HCT116 (cell line): Measurements from ENCODE around the gene MAP2K3. TPM values are rescaled to one million over a fixed set of nuclear protein-coding genes. Genes with fewer than 3 reads are reported as not detected.

Experiments used
- ATAC-seq: fragments of 200-7000 bp; cut with Tn5 transposase; 2 replicates; pipeline ENCODE4 v1.9.1; 2020; ENCODE audit warnings: mild to moderate bottlenecking, moderate library complexity
- BruUV-seq: library from RNA; stranded (reverse); fragments of 400-500 nt; replicated peaks from 2 replicates; lab custom pipeline; 2021; lab: Mats Ljungman, UMichigan
- CTCF ChIA-PET: fragments of 300-600 bp; sonication (Branson Sonifier 250); formaldehyde crosslinking; loops from one replicate; lab custom pipeline; 2021; ENCODE audit warnings: antibody characterized with exemption; lab: Charles Lee
- POLR2A ChIA-PET: fragments of 300-600, 350-600 bp; sonication (Branson Sonifier 250); formaldehyde crosslinking; loops from one replicate; lab custom pipeline; 2021; ENCODE audit warnings: antibody characterized with exemption; lab: Charles Lee
- RAD21 ChIA-PET, 2 experiments: fragments of 300-600 bp; sonication (Branson Sonifier 250); formaldehyde crosslinking; loops; one replicate each; lab custom pipeline; 2023; ENCODE audit warnings: low total read pairs in 2 of 2; ENCODE audit not compliant: uncharacterized antibody in 2 of 2, unreplicated experiment in 2 of 2, low non-redundant PET in 1 of 2; lab: Charles Lee
- DNase-seq: peaks from one replicate; pipeline ENCODE4 v3.0.0-alpha.2; 2010; ENCODE audit warnings: low read depth, low spot score
- H2AFZ ChIP-seq: fragments of 200-600 bp; shearing (Covaris generic), sonication (generic); 2 replicates; pipeline ENCODE4 v1.6.1; 2017; ENCODE audit warnings: low read depth, mixed run types, mixed read lengths, antibody characterized with exemption, low read length; ENCODE audit not compliant: poor library complexity, severe bottlenecking
- H3K27ac ChIP-seq: 2 replicates; pipeline ENCODE4 v1.5.1; 2012; ENCODE audit warnings: low read depth, low read length
- H3K27me3 ChIP-seq: fragments of 200-600 bp; sonication (generic); 2 replicates; pipeline ENCODE4 v1.6.1; 2016; ENCODE audit warnings: mixed run types, low read length, mixed read lengths; ENCODE audit not compliant: insufficient read depth
- H3K36me3 ChIP-seq, 2 experiments: fragments of 200-500 bp in 1 of 2; fragments of 200-600 bp in 1 of 2; sonication (Bioruptor generic) in 1 of 2; sonication (generic) in 1 of 2; 2 replicates each; pipeline versions ENCODE4 v1.5.1 to v1.6.1; 2014 to 2016; ENCODE audit warnings: low read length in 2 of 2, inconsistent platforms in 1 of 2, mixed read lengths in 1 of 2, mixed run types in 1 of 2; ENCODE audit not compliant: insufficient read depth in 2 of 2, control insufficient read depth in 1 of 2
- H3K4me1 ChIP-seq, 2 experiments: fragments of 200-600 bp in 1 of 2; sonication (generic) in 1 of 2; 2 replicates each; pipeline versions ENCODE4 v1.5.1 to v1.6.1; 2012 to 2017; ENCODE audit warnings: low read length in 2 of 2, inconsistent platforms in 1 of 2, mild to moderate bottlenecking in 1 of 2, mixed read lengths in 1 of 2, mixed run types in 1 of 2, moderate library complexity in 1 of 2; ENCODE audit not compliant: insufficient read depth in 2 of 2, control insufficient read depth in 1 of 2
- H3K4me2 ChIP-seq: fragments of 200-600 bp; sonication (generic); 2 replicates; pipeline ENCODE4 v1.6.1; 2017; ENCODE audit warnings: mixed run types, low read length, mixed read lengths
- H3K4me3 ChIP-seq, 2 experiments: fragments of 200-600 bp in 1 of 2; sonication (generic) in 1 of 2; replicated peaks in 1 of 2; 2 replicates each; pipeline ENCODE4 v1.5.1; 2011 to 2016; ENCODE audit warnings: low read length in 2 of 2, control low read depth in 1 of 2, low read depth in 1 of 2, mild to moderate bottlenecking in 1 of 2, mixed read lengths in 1 of 2, mixed run types in 1 of 2
- H3K79me2 ChIP-seq: fragments of 200-600 bp; sonication (generic); 2 replicates; pipeline ENCODE4 v1.6.1; 2017; ENCODE audit warnings: mild to moderate bottlenecking, mixed run types, low read length, moderate library complexity, mixed read lengths; ENCODE audit not compliant: insufficient read depth
- H3K9ac ChIP-seq: fragments of 200-600 bp; sonication (generic); 2 replicates; pipeline ENCODE4 v1.6.1; 2016; ENCODE audit warnings: low read length, mixed read lengths
- H3K9me2 ChIP-seq: fragments of 200-600 bp; sonication (generic), shearing (Covaris generic); 2 replicates; pipeline ENCODE4 v1.6.1; 2017; ENCODE audit warnings: mixed run types, mild to moderate bottlenecking, moderate library complexity; ENCODE audit not compliant: insufficient read depth
- H3K9me3 ChIP-seq, 2 experiments: fragments of 200-500 bp in 1 of 2; fragments of 200-600 bp in 1 of 2; sonication (Bioruptor generic) in 1 of 2; sonication (generic) in 1 of 2; 2 replicates each; pipeline ENCODE4 v1.6.1; 2014 to 2017; ENCODE audit warnings: low read length in 2 of 2, mixed read lengths in 2 of 2, inconsistent platforms in 1 of 2, low read depth in 1 of 2, mild to moderate bottlenecking in 1 of 2, mixed run types in 1 of 2, moderate library complexity in 1 of 2; ENCODE audit not compliant: control insufficient read depth in 1 of 2, insufficient read depth in 1 of 2
- H4K20me1 ChIP-seq: fragments of 200-600 bp; sonication (generic), shearing (Covaris generic); 2 replicates; pipeline ENCODE4 v1.6.1; 2017; ENCODE audit warnings: mixed run types, mild to moderate bottlenecking, moderate library complexity; ENCODE audit not compliant: insufficient read depth
- CBX3 ChIP-seq: IDR thresholded peaks from 2 replicates; pipeline ENCODE4 v1.6.1; 2012; ENCODE audit warnings: low read depth
- CEBPB ChIP-seq: IDR thresholded peaks from 2 replicates; pipeline ENCODE4 v1.6.1; 2012; ENCODE audit warnings: low read depth
- ELF1 ChIP-seq: IDR thresholded peaks from 2 replicates; pipeline ENCODE4 v1.6.1; 2012; ENCODE audit warnings: low read depth, borderline replicate concordance
- EZH2 ChIP-seq: fragments of 200-600 bp; sonication (generic); IDR thresholded peaks from 2 replicates; pipeline ENCODE4 v1.6.1; 2017; ENCODE audit warnings: antibody characterized with exemption, mixed run types
- FOSL1 ChIP-seq: IDR thresholded peaks from 2 replicates; pipeline ENCODE4 v1.6.1; 2012; ENCODE audit warnings: low read depth
- POLR2A ChIP-seq: IDR thresholded peaks from 2 replicates; pipeline ENCODE4 v1.7.0; 2011; ENCODE audit warnings: borderline replicate concordance; ENCODE audit not compliant: insufficient read depth, insufficient read length; ENCODE audit errors: extremely low read depth
- POLR2AphosphoS5 ChIP-seq: IDR thresholded peaks from 2 replicates; pipeline ENCODE4 v1.6.1; 2011; ENCODE audit warnings: mild to moderate bottlenecking, low read depth, low read length, moderate library complexity
- RAD21 ChIP-seq: IDR thresholded peaks from 2 replicates; pipeline ENCODE4 v1.6.1; 2012; ENCODE audit warnings: low read depth, mild to moderate bottlenecking
- SIN3A ChIP-seq: IDR thresholded peaks from 2 replicates; pipeline ENCODE4 v1.6.1; 2012; ENCODE audit warnings: low read depth
- SP1 ChIP-seq: IDR thresholded peaks from 2 replicates; pipeline ENCODE4 v1.6.1; 2012; ENCODE audit warnings: low read depth
- TCF7L2 ChIP-seq: IDR thresholded peaks from 2 replicates; pipeline ENCODE4 v1.7.0; 2011; ENCODE audit warnings: borderline replicate concordance, inconsistent platforms; ENCODE audit not compliant: insufficient read depth, insufficient read length; ENCODE audit errors: extremely low read depth
- YY1 ChIP-seq: IDR thresholded peaks from 2 replicates; pipeline ENCODE4 v1.6.1; 2011; ENCODE audit warnings: low read length, low read depth, moderate library complexity, mild to moderate bottlenecking; ENCODE audit not compliant: insufficient replicate concordance; ENCODE audit errors: extremely low read depth
- ZFX ChIP-seq: fragments of 450-650 bp; IDR thresholded peaks from 2 replicates; pipeline ENCODE4 v1.6.1; 2017
- ZNF274 ChIP-seq: fragments of 200-500 bp; sonication (Bioruptor generic); IDR thresholded peaks from 2 replicates; pipeline ENCODE4 v1.6.1; 2014; ENCODE audit warnings: mild to moderate bottlenecking, low read depth, low read length, inconsistent platforms
- intact Hi-C: fragments of 100-400 bp; cut with micrococcal nuclease; formaldehyde crosslinking; loops from 2 replicates; pipeline ENCODE4 v1.10.0; 2022
- total RNA-seq: library from RNA; stranded (reverse); gene quantifications from one replicate; pipeline ENCODE4 v1.2.1, GENCODE V29; 2021; ENCODE audit not compliant: unreplicated experiment
- TF ChIP-seq, protein P1 (sequence below): IDR thresholded peaks from 2 replicates; pipeline ENCODE4 v1.6.1; 2012
- TF ChIP-seq, protein P2 (sequence below): IDR thresholded peaks from 2 replicates; pipeline ENCODE4 v1.6.1; 2012
- TF ChIP-seq, protein P3 (sequence below): IDR thresholded peaks from 2 replicates; pipeline ENCODE4 v1.6.1; 2012; ENCODE audit warnings: low read depth
- TF ChIP-seq, protein P4 (sequence below), 3 experiments: fragments of 200-600 bp in 1 of 3; sonication (generic) in 1 of 3; IDR thresholded peaks in 2 of 3; conservative IDR thresholded peaks in 1 of 3; 2 replicates each; pipeline ENCODE4 v1.5.1; 2012 to 2017; ENCODE audit warnings: low read depth in 2 of 3, low read length in 2 of 3, antibody characterized with exemption in 1 of 3, borderline replicate concordance in 1 of 3, control low read depth in 1 of 3, mild to moderate bottlenecking in 1 of 3, mixed read lengths in 1 of 3, mixed run types in 1 of 3, moderate library complexity in 1 of 3; ENCODE audit not compliant: insufficient read depth in 1 of 3

Gene MAP2K3
- total RNA-seq, 1 experiment from 2014 or later = 96.7 TPM

DNA sequence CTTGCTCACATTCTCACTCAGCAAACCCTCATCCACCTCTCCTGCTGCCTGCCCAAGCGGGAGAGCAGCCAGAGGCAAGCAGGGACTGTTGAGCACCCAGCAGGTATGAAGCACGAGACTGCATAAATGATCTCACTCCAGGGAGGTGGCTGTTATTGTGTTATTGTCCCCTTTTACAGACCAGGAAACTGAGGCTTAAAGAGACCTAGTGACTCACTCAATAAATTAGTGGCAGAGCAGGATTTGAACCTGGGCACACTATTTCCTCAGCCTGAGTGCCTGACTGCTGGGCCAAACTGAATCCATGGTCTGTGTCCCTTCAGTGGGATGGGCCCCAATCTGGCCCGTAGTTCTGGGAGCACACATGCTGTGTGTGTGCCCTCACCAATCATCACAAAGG lies 12.3 kb upstream of the MAP2K3 start:
- no peak overlapping the region for H3K4me2 ChIP-seq
- no peak overlapping the region for H2AFZ ChIP-seq
- H3K4me3 ChIP-seq = no peak overlapping the region
- peaks cover 8 to 28% of the 10 kb centered on the region in 2 experiments for H3K4me1 ChIP-seq
- no peaks in the 10 kb centered on the region for H3K9me2 ChIP-seq
- H3K9ac ChIP-seq = no peak overlapping the region
- H3K27ac ChIP-seq = no peak overlapping the region
- H4K20me1 ChIP-seq = no peaks in the 10 kb centered on the region
- ATAC-seq = no peak
- no TSS peak for BruUV-seq
- no peaks in the 10 kb centered on the region for H3K36me3 ChIP-seq
- H3K9me3 ChIP-seq = no peaks in the 10 kb centered on the region
- ChIA-PET POLR2A (no interaction called here), RAD21 (no interaction called here), CTCF (no interaction called here)
- no peaks in the 10 kb centered on the region for H3K79me2 ChIP-seq
- intact Hi-C loops = no loop called here
- no peaks in the 10 kb centered on the region for H3K27me3 ChIP-seq
- no peak for DNase-seq
- TF ChIP-seq RAD21 (no peak), FOSL1 (no peak), POLR2AphosphoS5 (no peak), POLR2A (no peak), CEBPB (no peak), ZFX (no peak), ELF1 (no peak), YY1 (no peak), SP1 (no peak), EZH2 (no peak), ZNF274 (no peak), CBX3 (no peak), TCF7L2 (no peak), SIN3A (no peak)
- TF ChIP-seq, protein P1, sequence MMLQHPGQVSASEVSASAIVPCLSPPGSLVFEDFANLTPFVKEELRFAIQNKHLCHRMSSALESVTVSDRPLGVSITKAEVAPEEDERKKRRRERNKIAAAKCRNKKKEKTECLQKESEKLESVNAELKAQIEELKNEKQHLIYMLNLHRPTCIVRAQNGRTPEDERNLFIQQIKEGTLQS = no peak
- TF ChIP-seq, protein P2, sequence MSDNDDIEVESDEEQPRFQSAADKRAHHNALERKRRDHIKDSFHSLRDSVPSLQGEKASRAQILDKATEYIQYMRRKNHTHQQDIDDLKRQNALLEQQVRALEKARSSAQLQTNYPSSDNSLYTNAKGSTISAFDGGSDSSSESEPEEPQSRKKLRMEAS = no peak
- TF ChIP-seq, protein P3, sequence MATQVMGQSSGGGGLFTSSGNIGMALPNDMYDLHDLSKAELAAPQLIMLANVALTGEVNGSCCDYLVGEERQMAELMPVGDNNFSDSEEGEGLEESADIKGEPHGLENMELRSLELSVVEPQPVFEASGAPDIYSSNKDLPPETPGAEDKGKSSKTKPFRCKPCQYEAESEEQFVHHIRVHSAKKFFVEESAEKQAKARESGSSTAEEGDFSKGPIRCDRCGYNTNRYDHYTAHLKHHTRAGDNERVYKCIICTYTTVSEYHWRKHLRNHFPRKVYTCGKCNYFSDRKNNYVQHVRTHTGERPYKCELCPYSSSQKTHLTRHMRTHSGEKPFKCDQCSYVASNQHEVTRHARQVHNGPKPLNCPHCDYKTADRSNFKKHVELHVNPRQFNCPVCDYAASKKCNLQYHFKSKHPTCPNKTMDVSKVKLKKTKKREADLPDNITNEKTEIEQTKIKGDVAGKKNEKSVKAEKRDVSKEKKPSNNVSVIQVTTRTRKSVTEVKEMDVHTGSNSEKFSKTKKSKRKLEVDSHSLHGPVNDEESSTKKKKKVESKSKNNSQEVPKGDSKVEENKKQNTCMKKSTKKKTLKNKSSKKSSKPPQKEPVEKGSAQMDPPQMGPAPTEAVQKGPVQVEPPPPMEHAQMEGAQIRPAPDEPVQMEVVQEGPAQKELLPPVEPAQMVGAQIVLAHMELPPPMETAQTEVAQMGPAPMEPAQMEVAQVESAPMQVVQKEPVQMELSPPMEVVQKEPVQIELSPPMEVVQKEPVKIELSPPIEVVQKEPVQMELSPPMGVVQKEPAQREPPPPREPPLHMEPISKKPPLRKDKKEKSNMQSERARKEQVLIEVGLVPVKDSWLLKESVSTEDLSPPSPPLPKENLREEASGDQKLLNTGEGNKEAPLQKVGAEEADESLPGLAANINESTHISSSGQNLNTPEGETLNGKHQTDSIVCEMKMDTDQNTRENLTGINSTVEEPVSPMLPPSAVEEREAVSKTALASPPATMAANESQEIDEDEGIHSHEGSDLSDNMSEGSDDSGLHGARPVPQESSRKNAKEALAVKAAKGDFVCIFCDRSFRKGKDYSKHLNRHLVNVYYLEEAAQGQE = no peak
- TF ChIP-seq, protein P4, sequence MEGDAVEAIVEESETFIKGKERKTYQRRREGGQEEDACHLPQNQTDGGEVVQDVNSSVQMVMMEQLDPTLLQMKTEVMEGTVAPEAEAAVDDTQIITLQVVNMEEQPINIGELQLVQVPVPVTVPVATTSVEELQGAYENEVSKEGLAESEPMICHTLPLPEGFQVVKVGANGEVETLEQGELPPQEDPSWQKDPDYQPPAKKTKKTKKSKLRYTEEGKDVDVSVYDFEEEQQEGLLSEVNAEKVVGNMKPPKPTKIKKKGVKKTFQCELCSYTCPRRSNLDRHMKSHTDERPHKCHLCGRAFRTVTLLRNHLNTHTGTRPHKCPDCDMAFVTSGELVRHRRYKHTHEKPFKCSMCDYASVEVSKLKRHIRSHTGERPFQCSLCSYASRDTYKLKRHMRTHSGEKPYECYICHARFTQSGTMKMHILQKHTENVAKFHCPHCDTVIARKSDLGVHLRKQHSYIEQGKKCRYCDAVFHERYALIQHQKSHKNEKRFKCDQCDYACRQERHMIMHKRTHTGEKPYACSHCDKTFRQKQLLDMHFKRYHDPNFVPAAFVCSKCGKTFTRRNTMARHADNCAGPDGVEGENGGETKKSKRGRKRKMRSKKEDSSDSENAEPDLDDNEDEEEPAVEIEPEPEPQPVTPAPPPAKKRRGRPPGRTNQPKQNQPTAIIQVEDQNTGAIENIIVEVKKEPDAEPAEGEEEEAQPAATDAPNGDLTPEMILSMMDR (IDR thresholded peaks at IDR 0.05 in 2 of 3, conservative IDR thresholded peaks at IDR 0.05 in 1 of 3; ENCODE audit: borderline replicate concordance in 1 of 3, insufficient read depth in 1 of 3, low read depth in 2 of 3, low read length in 2 of 3) = no peak
